Lower leg skin (tissue), 4 donors: Measurements from ENCODE around the gene TP53BP2. TPM values are rescaled to one million over a fixed set of nuclear protein-coding genes. Genes with fewer than 3 reads are reported as not detected.
"Not testable (repeated sequence)": the region's sequence is repeated elsewhere in the genome, so short reads cannot be mapped to it uniquely, and the experiment has no call there.

Experiments
- DNase-seq, 2 donors: peaks; one replicate each; pipeline ENCODE4 v3.0.0-alpha.2; 2019; ENCODE audit warnings: low spot score in 2 of 2
- H3K4me3 ChIP-seq: fragments of 200-600 bp; sonication (generic); 2 replicates; pipeline ENCODE4 v1.5.1; 2017; ENCODE audit warnings: mild to moderate bottlenecking, low read depth; ENCODE audit not compliant: poor library complexity, severe bottlenecking
- POLR2A ChIP-seq, 2 donors: fragments of 450-650 bp; IDR thresholded peaks; one replicate each; pipeline ENCODE4 v1.6.1; 2016 to 2017; ENCODE audit warnings: antibody characterized with exemption in 2 of 2, mild to moderate bottlenecking in 1 of 2, moderate library complexity in 1 of 2
- WGBS, 2 donors: methylation state at CpG; one replicate each; pipeline ENCODE4 v1.1.5; 2018; 5-methylcytosine and 5-hydroxymethylcytosine counted together
- intact Hi-C: fragments of 100-400 bp; cut with DNase I; formaldehyde crosslinking; loops from one replicate; pipeline ENCODE4 v1.15.0; 2023; ENCODE audit warnings: low total_unique reads
- total RNA-seq, 4 donors: library from RNA; depleted of rRNA; stranded (reverse); fragments of >200 nt; gene quantifications; one replicate each; pipeline ENCODE4 v1.1.0, GENCODE V29; 2016
- TF ChIP-seq, protein P1 (sequence below), 3 donors: fragments of 450-650 bp; IDR thresholded peaks; one replicate each; pipeline ENCODE4 v1.5.1; 2016; ENCODE audit warnings: antibody characterized with exemption in 3 of 3, mild to moderate bottlenecking in 3 of 3, moderate library complexity in 2 of 3

Gene TP53BP2
- total RNA-seq, 4 donors from 2014 or later = 32.2 to 49.9 (median 36.6) TPM

GRCh38 chr1:223747838-223748335 lies 97.9 kb downstream of the TP53BP2 start:
- intact Hi-C loops = loop anchor here (5.0 kb wide), 2 partner anchors 36 to 51 kb away; partner anchors contain the start of gene CAPN2
- 16 to 19% methylated on average over 4 of the region's 4 CpGs for WGBS, 2 donors
- H3K4me3 ChIP-seq = no peak overlapping the region
- TF ChIP-seq, protein P1, sequence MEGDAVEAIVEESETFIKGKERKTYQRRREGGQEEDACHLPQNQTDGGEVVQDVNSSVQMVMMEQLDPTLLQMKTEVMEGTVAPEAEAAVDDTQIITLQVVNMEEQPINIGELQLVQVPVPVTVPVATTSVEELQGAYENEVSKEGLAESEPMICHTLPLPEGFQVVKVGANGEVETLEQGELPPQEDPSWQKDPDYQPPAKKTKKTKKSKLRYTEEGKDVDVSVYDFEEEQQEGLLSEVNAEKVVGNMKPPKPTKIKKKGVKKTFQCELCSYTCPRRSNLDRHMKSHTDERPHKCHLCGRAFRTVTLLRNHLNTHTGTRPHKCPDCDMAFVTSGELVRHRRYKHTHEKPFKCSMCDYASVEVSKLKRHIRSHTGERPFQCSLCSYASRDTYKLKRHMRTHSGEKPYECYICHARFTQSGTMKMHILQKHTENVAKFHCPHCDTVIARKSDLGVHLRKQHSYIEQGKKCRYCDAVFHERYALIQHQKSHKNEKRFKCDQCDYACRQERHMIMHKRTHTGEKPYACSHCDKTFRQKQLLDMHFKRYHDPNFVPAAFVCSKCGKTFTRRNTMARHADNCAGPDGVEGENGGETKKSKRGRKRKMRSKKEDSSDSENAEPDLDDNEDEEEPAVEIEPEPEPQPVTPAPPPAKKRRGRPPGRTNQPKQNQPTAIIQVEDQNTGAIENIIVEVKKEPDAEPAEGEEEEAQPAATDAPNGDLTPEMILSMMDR (IDR thresholded peaks at IDR 0.05) = no peak
- TF ChIP-seq POLR2A (IDR thresholded peaks at IDR 0.05) = no peak
- no peak for DNase-seq

- TF ChIP-seq, protein P1 (IDR thresholded peaks at IDR 0.05) = no peak
- no peak for TF ChIP-seq POLR2A (IDR thresholded peaks at IDR 0.05)
- WGBS, 2 donors = 84 to 91% methylated on average over 4 of the region's 4 CpGs
- no peak for DNase-seq
- intact Hi-C loops = loop anchor here (5.0 kb wide), 2 partner anchors 33 to 48 kb away; partner anchors contain the start of gene CAPN2
- H3K4me3 ChIP-seq = no peak overlapping the region
Measured at GRCh38 chr1:223745731-223746130, 100.0 kb downstream of the TP53BP2 start.

GRCh38 chr1:223742856-223743517 lies 102.8 kb downstream of the TP53BP2 start:
- TF ChIP-seq, protein P1 (IDR thresholded peaks at IDR 0.05) = no peak
- no peak for TF ChIP-seq POLR2A (IDR thresholded peaks at IDR 0.05)
- intact Hi-C loops = no loop called here
- no peak for DNase-seq
- no peak overlapping the region for H3K4me3 ChIP-seq
- WGBS, 2 donors = 66 to 81% methylated on average over 9 of the region's 9 CpGs

GRCh38 chr1:223741861-223742260 lies 103.9 kb downstream of the TP53BP2 start:
- TF ChIP-seq, protein P1 (IDR thresholded peaks at IDR 0.05) = no peak
- no peak for TF ChIP-seq POLR2A (IDR thresholded peaks at IDR 0.05)
- 86 to 94% methylated on average over 6 of the region's 6 CpGs for WGBS, 2 donors
- no peak overlapping the region for H3K4me3 ChIP-seq
- intact Hi-C loops = no loop called here
- DNase-seq = no peak

- DNase-seq, H3K4me3 ChIP-seq, intact Hi-C loops: not testable (repeated sequence)
- 72 to 77% methylated on average over 10 of the region's 10 CpGs for WGBS, 2 donors
Measured at GRCh38 chr1:223740038-223740736, 105.6 kb downstream of the TP53BP2 start.

DNA sequence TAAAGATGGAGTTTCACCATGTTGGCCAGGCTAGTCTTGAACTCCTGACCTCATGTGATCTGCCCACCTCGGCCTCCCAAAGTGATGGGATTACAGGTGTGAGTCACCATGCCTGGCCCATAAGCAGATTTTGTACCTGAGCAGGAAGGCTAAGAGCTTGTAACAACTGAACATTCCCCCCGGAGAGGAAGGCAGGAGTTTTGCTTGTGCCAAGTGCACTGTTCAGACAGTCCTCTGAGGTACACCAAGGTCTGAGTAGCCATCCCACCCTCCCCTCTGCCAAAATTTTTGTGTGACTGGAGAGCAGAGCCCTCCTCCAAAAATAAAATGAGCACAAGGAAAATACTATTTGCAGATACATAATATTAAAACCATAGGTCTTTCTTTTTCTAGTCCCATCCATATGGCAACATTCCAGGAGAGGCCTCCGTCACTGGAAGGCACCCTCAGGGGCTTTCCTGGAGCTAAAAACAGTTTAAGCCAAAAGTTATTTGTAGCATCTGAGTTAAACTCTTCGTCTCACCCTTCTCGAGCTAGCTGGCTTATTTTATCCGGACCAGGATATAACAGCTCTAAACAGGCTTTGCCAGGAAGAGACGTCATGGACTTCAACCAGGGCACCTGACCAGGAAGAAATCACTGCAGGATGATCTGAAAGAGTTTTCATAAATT lies 106.2 kb downstream of the TP53BP2 start:
- H3K4me3 ChIP-seq = no peak overlapping the region
- intact Hi-C loops = no loop called here
- TF ChIP-seq, protein P1 (IDR thresholded peaks at IDR 0.05) = no peak
- no peak for TF ChIP-seq POLR2A (IDR thresholded peaks at IDR 0.05)
- WGBS, 2 donors = 26% methylated on average over 7 of the region's 7 CpGs
- DNase-seq = no peak
